ENCODE data around the gene POLR2H.

Gene POLR2H

GRCh38 chr3:184386047-184386806 is 24.7 kb downstream of the POLR2H start:
- TF ChIP-seq, protein P1, sequence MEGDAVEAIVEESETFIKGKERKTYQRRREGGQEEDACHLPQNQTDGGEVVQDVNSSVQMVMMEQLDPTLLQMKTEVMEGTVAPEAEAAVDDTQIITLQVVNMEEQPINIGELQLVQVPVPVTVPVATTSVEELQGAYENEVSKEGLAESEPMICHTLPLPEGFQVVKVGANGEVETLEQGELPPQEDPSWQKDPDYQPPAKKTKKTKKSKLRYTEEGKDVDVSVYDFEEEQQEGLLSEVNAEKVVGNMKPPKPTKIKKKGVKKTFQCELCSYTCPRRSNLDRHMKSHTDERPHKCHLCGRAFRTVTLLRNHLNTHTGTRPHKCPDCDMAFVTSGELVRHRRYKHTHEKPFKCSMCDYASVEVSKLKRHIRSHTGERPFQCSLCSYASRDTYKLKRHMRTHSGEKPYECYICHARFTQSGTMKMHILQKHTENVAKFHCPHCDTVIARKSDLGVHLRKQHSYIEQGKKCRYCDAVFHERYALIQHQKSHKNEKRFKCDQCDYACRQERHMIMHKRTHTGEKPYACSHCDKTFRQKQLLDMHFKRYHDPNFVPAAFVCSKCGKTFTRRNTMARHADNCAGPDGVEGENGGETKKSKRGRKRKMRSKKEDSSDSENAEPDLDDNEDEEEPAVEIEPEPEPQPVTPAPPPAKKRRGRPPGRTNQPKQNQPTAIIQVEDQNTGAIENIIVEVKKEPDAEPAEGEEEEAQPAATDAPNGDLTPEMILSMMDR (conservative IDR thresholded peaks at IDR 0.05; ENCODE audit: low read depth, low read length): no peak
- no peak overlapping the region for H3K4me3 ChIP-seq (ENCODE audit: low read length)
- no peak for DNase-seq (ENCODE audit: low read depth)

- TF ChIP-seq, protein P1 (conservative IDR thresholded peaks at IDR 0.05; ENCODE audit: low read depth, low read length): no peak
- no peak overlapping the region for H3K4me3 ChIP-seq (ENCODE audit: low read length)
- DNase-seq (ENCODE audit: low read depth): no peak
Measured at GRCh38 chr3:184387174-184387714, 25.7 kb downstream of the POLR2H start.

DNA sequence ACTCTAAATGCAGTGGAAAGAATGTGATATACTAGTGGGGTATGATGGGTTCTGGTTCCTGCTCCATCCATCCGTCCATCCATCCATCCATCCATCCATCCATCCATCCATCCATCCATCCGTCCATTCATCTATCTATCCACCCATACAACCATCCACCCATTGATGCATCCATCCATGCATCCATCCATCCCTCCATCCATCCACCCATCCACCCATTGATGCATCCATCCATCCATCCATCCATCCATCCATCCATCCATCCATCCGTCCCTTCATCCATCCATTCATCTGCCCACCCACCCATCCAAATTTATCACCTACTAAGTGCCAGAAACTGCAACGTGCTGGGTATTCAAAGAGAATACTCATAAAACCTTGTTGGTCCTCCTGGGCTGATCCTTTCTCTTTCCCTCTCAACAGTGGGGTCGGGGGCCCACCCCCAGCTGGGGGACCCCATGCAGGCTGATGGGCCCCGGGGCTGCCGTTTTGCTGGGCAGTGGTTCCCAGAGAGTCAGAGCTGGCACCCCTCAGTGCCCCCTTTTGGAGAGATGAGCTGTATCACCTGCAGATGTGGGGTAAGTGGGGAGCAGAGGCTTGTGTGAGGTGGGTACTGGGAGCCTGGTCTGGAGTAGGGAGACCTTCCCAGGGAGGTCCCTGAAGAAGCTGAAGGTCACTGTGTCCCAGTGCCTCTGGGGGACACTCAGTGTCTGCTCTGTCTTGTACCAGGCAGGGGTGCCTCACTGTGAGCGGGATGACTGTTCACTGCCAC is 26.8 kb downstream of the POLR2H start:
- no peak overlapping the region for H3K4me3 ChIP-seq (ENCODE audit: low read length)
- TF ChIP-seq, protein P1 (conservative IDR thresholded peaks at IDR 0.05; ENCODE audit: low read depth, low read length): no peak

DNA sequence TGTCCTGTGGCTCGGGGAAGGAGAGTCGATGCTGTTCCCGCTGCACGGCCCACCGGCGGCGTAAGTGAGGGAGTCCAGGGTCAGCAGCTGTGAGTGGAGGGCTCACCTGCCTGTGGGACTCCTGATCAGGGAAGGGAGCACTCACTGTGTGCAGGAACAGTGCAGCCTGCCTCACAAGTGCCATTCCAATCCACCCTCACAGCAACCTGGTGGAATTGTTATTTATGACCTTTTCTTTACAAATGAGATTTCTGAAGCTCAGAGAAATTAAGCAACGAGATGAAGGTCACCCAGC is 27.4 kb downstream of the POLR2H start:
- DNase-seq (ENCODE audit: low read depth): no peak
- TF ChIP-seq, protein P1 (conservative IDR thresholded peaks at IDR 0.05; ENCODE audit: low read depth, low read length): no peak
- no peak overlapping the region for H3K4me3 ChIP-seq (ENCODE audit: low read length)

More for the DNA sequence above, 26.8 kb downstream of the POLR2H start:
- no peak for DNase-seq (ENCODE audit: low read depth)

DNA sequence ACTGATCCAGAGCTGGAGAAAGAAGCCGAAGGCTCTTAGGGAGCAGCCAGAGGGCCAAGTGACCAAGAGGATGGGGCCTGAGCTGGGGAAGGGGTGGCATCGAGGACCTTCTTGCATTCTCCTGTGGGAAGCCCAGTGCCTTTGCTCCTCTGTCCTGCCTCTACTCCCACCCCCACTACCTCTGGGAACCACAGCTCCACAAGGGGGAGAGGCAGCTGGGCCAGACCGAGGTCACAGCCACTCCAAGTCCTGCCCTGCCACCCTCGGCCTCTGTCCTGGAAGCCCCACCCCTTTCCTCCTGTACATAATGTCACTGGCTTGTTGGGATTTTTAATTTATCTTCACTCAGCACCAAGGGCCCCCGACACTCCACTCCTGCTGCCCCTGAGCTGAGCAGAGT is 27.9 kb downstream of the POLR2H start:
- TF ChIP-seq, protein P1 (conservative IDR thresholded peaks at IDR 0.05; ENCODE audit: low read depth, low read length): no peak
- no peak for DNase-seq (ENCODE audit: low read depth)
- H3K4me3 ChIP-seq (ENCODE audit: low read length): no peak overlapping the region

DNA sequence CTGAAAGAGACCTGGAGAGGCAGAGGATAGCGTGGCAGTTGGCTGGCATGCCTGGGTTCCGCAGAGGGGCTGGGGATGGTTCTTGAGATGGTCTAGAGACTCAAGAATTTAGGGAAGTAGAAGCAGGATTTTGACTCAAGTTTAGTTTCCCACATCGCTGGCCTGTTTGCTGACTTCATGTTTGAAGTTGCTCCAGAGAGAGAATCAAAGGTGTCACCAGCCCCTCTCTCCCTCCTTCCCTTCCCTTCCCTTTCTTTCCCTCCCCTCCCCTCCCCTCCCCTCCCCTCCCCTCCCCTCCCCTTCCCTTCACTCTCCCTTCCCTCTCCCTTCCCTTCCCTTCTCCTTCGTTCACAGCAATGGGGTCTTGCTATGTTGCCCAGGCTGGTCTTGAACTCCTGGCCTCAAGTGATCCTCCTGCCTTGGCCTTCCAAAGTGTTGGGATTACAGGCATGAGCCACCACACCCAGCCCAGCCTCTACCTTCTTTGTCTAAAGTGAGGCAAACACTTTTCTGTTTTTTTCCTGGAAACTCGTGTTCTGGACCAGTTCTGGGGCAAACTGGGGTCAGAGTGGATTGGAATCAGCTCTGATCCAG is 28.5 kb downstream of the POLR2H start:
- TF ChIP-seq, protein P1 (conservative IDR thresholded peaks at IDR 0.05; ENCODE audit: low read depth, low read length): no peak

More for the DNA sequence above, 28.5 kb downstream of the POLR2H start:
- H3K4me3 ChIP-seq (ENCODE audit: low read length): no peak overlapping the region
- no peak for DNase-seq (ENCODE audit: low read depth)

Measured in retinal pigment epithelial cell (primary cell).